Midbrain (tissue), 1 donor: ENCODE results near the gene CD276.
"Not testable (repeated sequence)": the region's sequence is repeated elsewhere in the genome, so short reads cannot be mapped to it uniquely, and the experiment has no call there.

Experiments used
- DNase-seq: peaks from one replicate; lab custom pipeline; 2025; lab: John Stamatoyannopoulos, UW

CD276 gene

GRCh38 chr15:73709686-73710085 lies 25.5 kb downstream of the CD276 start:
- DNase-seq, result no peak

GRCh38 chr15:73710321-73710720 lies 26.1 kb downstream of the CD276 start:
- no peak for DNase-seq

- DNase-seq, result no peak
Observed at GRCh38 chr15:73711526-73711925, 27.3 kb downstream of the CD276 start.

GRCh38 chr15:73712107-73712506 lies 27.9 kb downstream of the CD276 start:
- no peak for DNase-seq

- DNase-seq, result no peak
Observed at GRCh38 chr15:73714695-73715301, 30.6 kb downstream of the CD276 start.

GRCh38 chr15:73715417-73715816 lies 31.2 kb downstream of the CD276 start:
- no peak for DNase-seq

- DNase-seq, result no peak
Observed at GRCh38 chr15:73716417-73716816, 32.2 kb downstream of the CD276 start.

- no peak for DNase-seq
Observed at GRCh38 chr15:73717206-73717605, 33.0 kb downstream of the CD276 start.

GRCh38 chr15:73717802-73718201 lies 33.6 kb downstream of the CD276 start:
- no peak for DNase-seq

- DNase-seq, result no peak
Observed at GRCh38 chr15:73718694-73719093, 34.5 kb downstream of the CD276 start.

GRCh38 chr15:73722425-73722824 lies 38.2 kb downstream of the CD276 start:
- DNase-seq, result no peak

GRCh38 chr15:73723191-73723590 lies 39.0 kb downstream of the CD276 start:
- no peak for DNase-seq

- no peak for DNase-seq
Observed at GRCh38 chr15:73724212-73724611, 40.0 kb downstream of the CD276 start.

- no peak for DNase-seq
Observed at GRCh38 chr15:73727330-73727976, 43.3 kb downstream of the CD276 start.

- DNase-seq, result not testable (repeated sequence)
Observed at GRCh38 chr15:73732051-73732450, 47.9 kb downstream of the CD276 start.

- DNase-seq, result no peak
Observed at GRCh38 chr15:73732930-73733329, 48.7 kb downstream of the CD276 start.

- no peak for DNase-seq
Observed at GRCh38 chr15:73737535-73737934, 53.4 kb downstream of the CD276 start.

GRCh38 chr15:73740152-73741048 lies 56.2 kb downstream of the CD276 start:
- DNase-seq, result no peak

GRCh38 chr15:73741321-73741836 lies 57.2 kb downstream of the CD276 start:
- DNase-seq, result no peak

GRCh38 chr15:73744293-73744692 lies 60.1 kb downstream of the CD276 start:
- DNase-seq, result no peak

GRCh38 chr15:73745073-73745472 lies 60.9 kb downstream of the CD276 start:
- no peak for DNase-seq

GRCh38 chr15:73746261-73746660 lies 62.1 kb downstream of the CD276 start:
- no peak for DNase-seq

GRCh38 chr15:73746883-73747282 lies 62.7 kb downstream of the CD276 start:
- DNase-seq, result no peak
